GM13977 (cell line): Measurements from ENCODE around the gene PDLIM5.
"Not testable (repeated sequence)": the region's sequence is repeated elsewhere in the genome, so short reads cannot be mapped to it uniquely, and the experiment has no call there.

ENCODE experiments used
- DNase-seq: peaks from one replicate; pipeline ENCODE4 v3.0.0; 2012; ENCODE audit warnings: low spot score
- in situ Hi-C: fragments of 300-500 bp; cut with MboI; formaldehyde crosslinking; loops from one replicate; pipeline ENCODE4 v1.12.0; 2022; ENCODE audit warnings: low sequenced_read_pairs, low pct_unique_long_range_greater_than_20kb, mixed read lengths, inconsistent platforms; ENCODE audit not compliant: unreplicated experiment
- TF ChIP-seq, protein P1 (sequence below): IDR thresholded peaks from 2 replicates; pipeline ENCODE4 v1.5.1; 2012; ENCODE audit warnings: mild to moderate bottlenecking, control low read depth; ENCODE audit not compliant: insufficient read depth; ENCODE audit errors: extremely low read depth, missing control alignments

Gene PDLIM5

GRCh38 chr4:94615451-94615850 is 163.7 kb downstream of the PDLIM5 start:
- in situ Hi-C loops = no loop called here
- TF ChIP-seq, protein P1, sequence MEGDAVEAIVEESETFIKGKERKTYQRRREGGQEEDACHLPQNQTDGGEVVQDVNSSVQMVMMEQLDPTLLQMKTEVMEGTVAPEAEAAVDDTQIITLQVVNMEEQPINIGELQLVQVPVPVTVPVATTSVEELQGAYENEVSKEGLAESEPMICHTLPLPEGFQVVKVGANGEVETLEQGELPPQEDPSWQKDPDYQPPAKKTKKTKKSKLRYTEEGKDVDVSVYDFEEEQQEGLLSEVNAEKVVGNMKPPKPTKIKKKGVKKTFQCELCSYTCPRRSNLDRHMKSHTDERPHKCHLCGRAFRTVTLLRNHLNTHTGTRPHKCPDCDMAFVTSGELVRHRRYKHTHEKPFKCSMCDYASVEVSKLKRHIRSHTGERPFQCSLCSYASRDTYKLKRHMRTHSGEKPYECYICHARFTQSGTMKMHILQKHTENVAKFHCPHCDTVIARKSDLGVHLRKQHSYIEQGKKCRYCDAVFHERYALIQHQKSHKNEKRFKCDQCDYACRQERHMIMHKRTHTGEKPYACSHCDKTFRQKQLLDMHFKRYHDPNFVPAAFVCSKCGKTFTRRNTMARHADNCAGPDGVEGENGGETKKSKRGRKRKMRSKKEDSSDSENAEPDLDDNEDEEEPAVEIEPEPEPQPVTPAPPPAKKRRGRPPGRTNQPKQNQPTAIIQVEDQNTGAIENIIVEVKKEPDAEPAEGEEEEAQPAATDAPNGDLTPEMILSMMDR = no peak
- DNase-seq = no peak

DNA sequence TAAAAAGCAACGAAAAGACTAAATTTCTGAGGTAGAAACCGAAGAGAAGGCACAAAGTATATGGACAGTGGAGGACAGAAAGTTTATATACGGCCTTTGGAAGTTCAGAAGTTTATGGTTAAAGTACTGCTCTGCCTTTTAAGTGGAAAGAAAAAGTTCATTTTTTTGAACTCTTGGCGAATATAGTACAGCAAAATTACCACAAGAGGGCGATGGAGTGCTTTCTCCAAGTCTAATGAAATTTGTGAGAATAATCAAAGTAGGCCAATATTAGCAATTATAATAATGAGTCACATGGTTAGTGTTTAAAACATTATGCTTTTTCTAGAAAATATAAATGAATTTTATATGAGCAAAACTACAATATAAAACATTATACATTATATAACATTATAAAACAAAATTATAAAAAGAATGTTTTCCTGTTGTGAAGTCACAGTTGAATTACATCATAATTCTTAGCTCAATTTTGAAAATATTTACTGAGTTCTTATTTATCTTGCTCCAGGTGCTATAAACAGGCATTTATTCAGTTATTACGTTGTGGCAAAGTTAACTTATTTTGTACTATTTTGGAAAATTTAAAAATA is 169.8 kb downstream of the PDLIM5 start:
- peak; percentile 48 for DNase-seq
- TF ChIP-seq, protein P1 = peak; percentile 75
- in situ Hi-C loops = no loop called here

DNA sequence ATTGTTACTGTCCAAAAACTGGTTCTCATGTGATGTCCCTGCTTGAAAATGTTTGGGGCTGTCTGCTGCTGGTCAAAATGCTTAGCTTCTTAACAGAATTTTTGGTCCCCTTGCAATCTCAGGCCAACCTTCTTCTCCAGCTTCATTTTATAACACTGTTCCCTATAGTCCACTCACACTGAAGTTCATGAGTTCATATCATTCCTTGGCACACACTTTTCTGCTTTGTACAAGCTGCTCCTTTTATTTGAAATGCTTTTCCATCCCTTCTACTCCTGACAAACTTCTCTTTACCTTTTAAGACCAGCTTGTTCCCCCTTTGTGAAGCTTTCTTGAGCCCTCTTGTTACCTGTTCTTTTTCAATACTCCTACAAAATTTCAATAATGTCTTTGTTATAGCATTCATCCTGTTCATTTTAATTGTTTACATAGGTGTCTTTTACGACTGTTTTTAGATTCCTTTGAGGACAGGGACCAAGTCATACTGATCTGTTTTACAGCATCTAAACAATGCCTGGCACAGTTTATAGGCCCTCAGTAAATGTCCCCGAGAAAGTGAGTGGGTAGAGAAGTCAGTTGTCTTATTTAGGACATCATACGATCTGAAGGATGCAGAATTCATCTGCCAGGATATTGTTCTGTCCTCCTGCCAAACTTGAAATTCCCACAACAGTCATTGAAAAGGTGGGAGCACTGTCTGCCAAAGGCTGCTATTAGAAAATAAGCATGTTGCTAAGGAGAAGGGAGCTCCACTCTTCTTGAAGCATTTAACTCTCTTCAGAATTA is 171.6 kb downstream of the PDLIM5 start:
- in situ Hi-C loops = no loop called here
- TF ChIP-seq, protein P1 = no peak
- no peak for DNase-seq

DNA sequence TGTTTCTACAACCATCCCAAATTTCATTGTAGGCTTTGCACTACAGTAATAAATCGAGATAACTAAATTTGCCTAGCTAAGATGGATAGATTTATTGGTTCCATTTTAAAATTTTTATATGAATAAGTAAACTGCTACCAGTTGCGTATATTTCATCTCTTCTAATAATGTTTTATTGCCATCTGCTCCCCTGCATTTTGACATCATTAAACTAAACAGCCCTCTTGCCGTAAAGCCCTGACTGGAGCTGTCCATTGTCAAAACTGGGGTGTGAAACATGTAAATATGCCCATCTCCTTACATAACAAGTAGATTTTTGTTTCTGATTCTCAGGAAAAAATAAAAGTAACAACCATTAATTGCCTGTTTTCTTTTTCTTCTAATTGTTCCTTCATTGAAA is 175.2 kb downstream of the PDLIM5 start:
- in situ Hi-C loops = no loop called here
- TF ChIP-seq, protein P1 = no peak

DNA sequence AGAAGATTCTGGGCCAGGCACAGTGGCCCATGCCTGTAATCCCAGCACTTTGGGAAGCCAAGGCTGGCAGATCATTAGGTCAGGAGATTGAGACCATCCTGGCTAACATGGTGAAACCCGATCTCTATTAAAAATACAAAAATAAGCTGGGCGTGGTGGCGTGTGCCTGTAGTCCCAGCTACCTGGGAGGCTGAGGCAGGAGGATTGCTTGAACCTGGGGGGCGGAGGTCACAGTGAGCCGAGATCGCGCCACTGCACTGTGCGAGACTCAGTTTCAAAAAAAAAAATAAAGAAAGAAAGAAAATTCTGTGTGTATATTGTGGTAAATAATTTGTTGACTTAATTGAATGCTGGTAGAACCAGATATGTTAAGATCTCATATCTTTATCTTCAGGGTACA is 177.3 kb downstream of the PDLIM5 start:
- DNase-seq, in situ Hi-C loops: not testable (repeated sequence)

More for the DNA sequence above, 175.2 kb downstream of the PDLIM5 start:
- DNase-seq = no peak

- TF ChIP-seq, protein P1 = no peak
- no peak for DNase-seq
- in situ Hi-C loops = no loop called here
Observed at GRCh38 chr4:94629837-94630236, 178.1 kb downstream of the PDLIM5 start.

DNA sequence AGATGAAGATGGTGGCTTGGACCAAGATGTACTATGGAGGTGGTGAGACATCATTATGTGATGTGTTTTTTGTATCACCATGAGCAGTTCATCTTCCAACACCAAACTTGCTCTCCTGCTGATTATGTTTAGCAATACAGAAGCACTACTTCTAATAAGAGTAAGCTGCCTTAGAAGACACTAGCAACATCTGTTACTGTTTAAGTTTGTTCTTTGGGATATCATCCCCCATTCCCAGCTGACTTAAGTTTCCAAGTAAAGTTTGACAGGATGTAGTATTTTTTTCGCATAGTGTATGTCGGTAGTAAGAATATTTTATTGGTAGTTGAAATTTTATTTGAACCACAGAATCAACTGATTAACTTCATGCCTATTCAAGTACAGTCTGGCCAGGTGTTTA is 182.5 kb downstream of the PDLIM5 start:
- TF ChIP-seq, protein P1 = no peak
- in situ Hi-C loops = no loop called here
- no peak for DNase-seq
